ENCODE measurements around the gene SOX15.
"Not testable (repeated sequence)": the region's sequence is repeated elsewhere in the genome, so short reads cannot be mapped to it uniquely, and the experiment has no call there.

Gene SOX15

DNA sequence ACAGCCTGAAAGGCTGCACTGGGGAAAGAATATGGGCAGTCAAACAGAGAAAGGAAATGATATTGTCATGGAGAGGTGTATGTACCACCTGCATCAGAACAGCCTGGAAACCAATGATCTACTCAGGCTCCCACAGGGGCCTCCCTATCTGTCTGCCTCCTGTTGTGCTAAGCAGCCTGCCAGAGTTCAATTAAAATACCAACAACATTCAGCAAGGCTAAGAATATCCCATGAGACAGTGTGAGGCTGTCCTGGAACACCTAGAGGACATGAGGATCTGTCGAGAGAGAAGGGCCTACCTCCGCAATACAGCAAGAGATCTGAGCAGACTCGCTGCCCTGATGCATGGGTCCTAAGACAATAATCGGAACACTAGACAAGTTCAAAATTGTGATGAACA is 16.4 kb upstream of the SOX15 start:
- no peak for DNase-seq

DNA sequence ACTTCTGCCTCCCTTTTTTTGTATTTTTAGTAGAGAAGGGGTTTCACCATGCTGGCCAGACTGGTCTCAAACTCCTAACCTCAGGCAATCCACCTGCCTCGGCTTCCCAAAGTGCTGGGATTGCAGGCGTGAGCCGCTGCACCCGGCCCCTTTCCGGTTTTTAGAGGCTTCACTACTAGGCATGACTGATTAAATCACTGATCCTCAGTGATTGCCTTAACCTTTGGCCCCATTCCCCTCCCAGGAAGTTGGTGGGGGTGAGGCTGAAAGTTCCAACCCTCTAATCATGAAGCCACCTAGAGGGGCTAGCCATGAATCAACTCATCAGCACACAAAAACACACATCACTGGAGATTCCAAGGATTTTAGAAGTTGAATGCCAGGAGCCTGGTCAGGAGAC is 7.7 kb upstream of the SOX15 start:
- DNase-seq: not testable (repeated sequence)

- DNase-seq: no peak
Measured at GRCh38 chr17:7593296-7593695, 3.4 kb upstream of the SOX15 start.

DNA sequence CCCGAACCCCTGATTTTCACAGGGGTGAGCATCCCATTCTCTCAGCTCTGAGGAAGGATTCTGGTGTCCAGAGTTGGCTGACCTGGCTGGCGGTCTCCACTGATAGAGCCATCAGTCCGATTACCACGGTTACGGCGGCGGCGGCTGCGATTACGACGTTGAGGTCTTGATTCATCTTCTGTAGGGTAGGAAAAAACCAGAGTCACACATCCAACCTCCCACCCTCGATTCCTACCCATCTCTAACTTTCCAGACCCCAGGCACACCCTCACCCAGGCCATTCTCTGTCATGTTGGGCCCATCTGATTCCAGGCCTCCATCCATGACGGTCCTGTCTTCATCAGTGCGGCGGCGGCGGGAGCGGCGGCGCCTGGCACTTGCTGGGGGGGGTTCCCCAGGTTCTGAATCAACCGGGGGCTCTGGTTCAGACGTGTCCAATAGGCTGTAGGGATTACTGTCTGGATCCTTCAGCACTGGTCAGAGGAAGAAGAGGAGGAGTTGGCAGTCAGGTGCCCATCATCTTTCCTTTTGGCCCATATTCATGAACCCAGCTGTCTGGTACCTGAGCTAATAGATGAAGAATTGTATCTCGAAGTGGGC is 2.6 kb upstream of the SOX15 start:
- no peak for DNase-seq

GRCh38 chr17:7591596-7591995 is 1.7 kb upstream of the SOX15 start:
- DNase-seq: no peak

GRCh38 chr17:7590743-7591142 is 849 bp upstream of the SOX15 start:
- DNase-seq: no peak

- peak; percentile 93 for DNase-seq
Measured at GRCh38 chr17:7589204-7589868, 558 bp downstream of the SOX15 start.

- DNase-seq: peak; percentile 22
Measured at GRCh38 chr17:7588553-7589203, 1.2 kb downstream of the SOX15 start.

DNA sequence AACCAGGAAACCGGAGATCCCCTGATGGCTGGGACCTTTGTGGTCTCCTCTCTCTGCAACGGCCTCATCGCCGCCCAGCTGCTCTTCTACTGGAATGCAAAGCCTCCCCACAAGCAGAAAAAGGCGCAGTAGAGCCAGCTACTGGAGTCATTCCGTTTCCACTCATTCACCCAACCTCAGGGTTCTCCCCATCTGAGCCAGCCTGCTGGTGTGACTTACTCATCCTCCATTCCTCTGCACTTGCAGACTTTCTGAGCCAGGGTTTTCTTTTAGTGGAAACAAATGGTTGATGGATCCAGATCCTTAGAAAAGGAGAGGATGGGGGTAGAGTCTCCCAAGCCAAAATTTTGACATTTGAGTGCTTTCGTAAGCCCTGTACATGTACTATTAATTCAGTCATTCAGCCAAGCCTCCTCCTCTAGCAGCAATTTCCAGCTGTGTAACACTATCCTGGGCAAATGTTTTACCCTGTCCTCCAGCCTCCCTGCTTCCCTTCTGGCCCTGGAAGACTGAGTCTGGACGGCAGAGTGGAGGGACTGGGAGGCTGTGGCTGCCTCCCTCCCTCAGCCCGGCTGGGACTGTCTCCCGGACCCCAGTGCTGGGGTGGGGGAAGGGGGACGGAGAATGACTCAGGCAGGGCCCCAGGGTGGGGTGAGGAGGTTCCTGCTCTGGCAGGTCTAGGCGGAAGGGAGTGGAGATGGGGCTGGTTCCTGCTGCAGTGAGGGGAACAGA is 2.3 kb downstream of the SOX15 start:
- DNase-seq: no peak

DNA sequence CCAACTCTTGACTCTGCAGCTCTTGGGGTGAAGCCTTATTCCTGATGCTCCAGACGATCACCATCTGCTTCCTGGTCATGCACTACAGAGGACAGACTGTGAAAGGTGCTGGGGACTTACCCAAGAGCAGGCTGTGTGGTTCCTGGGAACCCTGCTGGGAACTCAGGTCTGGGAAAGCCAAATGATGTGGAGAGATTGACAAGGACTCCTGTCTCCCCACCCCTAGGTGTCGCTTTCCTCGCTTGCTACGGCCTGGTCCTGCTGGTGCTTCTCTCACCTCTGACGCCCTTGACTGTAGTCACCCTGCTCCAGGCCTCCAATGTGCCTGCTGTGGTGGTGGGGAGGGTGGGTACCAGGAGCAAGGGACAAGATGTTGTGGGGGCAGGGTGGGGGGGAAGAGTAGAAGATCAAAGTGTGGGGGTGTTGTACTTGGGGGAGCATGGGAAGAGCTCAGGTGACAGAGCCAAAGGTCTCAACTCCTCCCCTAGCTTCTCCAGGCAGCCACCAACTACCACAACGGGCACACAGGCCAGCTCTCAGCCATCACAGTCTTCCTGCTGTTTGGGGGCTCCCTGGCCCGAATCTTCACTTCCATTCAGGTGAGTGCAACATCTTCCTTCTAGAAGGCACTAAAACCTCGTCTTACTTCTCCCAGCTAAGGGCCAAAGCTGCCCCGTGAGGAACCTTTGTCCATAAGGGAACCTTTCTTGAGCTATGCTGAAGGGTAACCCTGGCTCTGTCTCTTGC is 3.0 kb downstream of the SOX15 start:
- DNase-seq: no peak

DNA sequence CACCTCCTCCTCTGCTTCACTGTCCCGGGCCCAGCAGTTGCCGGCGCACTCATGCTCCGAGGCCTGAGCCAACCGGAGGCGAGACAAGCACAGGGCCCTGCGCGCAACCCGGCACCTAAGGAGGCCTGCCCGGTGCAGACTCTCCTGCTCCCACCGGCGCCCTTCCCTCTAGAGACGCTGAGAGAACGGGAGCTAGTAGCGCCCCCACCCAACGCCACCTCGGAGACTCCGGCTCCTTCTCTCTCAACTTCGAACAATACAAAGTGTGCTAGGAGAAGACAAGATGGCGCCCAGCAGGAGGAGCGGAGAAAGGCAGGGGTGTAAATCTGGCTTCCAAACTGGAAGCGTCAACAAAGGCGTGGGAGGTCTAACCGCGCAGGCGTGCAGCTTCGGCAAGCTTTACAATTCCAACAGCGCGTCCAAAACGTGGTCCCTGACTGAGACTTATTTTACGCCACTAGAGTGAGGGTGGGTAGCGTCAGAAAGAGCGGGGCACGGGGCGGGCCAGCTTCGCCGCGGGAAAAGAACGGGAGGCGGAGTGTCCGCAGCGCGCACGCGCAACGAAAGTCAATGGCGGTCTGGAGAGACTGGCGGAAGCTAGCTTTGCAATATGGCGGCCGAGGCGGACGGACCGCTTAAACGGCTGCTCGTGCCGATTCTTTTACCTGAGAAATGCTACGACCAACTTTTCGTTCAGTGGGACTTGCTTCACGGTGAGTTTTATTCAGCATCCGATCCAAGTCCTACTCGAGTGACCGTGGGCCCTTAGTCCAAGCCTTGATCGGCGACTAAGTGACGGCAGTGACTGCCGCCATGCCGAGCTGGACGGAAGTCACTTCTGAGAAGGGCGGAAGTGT is 6.4 kb downstream of the SOX15 start, which contains the start of gene MPDU1:
Gene MPDU1 (plus strand): TSS at position 600 of the 857 bp plus-strand sequence. CDS start 11 bp downstream, at position 611.
- DNase-seq: peak; percentile 98

DNA sequence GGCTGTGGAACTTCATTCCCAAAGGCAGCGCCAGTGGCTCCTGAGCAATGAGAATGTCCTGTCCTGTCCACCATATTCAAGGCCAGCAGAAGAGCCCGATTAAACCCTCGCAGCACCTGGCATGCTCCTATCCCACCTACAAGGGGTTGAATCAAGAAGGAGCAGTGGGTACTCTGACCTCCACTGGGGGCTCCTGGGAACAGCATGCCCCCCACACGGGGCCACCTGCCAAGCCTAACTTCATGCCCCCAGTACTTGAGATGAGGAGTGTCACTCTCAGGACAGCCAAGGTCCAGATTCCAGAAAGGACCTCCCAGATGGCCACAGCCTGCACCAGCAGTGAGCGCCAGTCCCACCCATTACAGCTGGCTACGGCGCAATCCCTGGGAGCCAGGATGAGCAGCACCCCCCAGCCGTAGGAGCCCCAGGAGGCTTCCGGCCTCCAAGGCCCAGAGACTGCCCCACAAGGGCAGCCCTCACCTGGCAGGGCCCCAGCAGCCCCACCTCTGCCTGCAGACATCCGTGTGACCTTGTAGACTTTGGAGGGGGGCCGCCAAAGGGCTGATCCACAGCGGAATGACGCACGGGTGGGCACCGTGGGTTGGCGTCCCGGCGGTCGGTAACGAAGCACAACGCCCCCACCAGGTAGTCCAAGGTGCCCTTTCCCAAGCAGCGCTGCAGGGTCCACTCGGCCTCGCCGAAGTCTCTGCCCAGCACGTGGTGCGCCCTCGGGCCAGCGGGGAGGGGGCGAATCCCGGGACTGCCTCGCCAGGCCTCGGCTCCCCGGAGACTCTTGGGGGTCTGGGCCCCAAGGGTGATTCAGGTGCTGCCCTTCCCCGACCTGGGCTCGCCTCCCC is 7.3 kb downstream of the SOX15 start:
- DNase-seq: peak; percentile 11

DNA sequence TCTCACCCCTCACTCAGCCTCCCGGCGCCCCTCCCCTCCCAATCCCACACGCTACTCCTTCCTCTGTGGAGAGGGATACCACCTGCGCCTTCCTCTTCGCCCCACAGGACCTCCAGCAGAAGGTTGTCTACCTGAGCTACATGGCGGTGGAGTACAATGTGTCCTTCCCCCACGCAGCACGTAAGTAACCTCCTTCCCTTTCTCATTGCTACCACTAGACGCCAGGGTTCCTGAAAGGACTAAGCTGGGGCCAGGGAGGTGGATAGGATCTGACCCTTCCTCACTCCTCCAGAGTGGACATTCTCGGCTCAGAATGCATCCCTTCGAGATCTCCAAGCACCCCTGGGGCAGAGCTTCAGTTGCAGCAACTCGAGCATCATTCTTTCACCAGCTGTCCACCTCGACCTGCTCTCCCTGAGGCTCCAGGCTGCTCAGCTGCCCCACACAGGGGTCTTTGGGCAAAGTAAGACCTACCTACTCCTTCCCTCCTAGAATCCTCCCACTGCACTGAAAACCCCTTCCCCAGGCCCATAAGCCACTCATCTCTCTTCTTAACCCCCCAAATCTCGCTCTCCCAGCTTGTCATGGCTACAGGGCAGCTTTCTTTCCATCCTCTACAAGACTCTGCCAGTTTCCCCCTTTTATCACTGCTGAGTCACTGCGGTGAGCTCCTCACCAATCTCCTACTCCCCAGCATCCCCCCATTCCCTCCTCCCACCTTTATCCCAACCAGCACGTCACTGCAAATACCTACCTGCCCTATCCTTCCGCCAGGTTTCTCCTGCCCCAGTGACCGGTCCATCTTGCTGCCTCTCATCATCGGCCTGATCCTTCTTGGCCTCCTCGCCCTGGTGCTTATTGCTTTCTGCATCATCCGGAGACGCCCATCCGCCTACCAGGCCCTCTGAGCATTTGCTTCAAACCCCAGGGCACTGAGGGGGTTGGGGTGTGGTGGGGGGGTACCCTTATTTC is 9.0 kb downstream of the SOX15 start:
- DNase-seq: no peak

GRCh38 chr17:7579834-7580603 is 9.9 kb downstream of the SOX15 start:
- DNase-seq: no peak

DNA sequence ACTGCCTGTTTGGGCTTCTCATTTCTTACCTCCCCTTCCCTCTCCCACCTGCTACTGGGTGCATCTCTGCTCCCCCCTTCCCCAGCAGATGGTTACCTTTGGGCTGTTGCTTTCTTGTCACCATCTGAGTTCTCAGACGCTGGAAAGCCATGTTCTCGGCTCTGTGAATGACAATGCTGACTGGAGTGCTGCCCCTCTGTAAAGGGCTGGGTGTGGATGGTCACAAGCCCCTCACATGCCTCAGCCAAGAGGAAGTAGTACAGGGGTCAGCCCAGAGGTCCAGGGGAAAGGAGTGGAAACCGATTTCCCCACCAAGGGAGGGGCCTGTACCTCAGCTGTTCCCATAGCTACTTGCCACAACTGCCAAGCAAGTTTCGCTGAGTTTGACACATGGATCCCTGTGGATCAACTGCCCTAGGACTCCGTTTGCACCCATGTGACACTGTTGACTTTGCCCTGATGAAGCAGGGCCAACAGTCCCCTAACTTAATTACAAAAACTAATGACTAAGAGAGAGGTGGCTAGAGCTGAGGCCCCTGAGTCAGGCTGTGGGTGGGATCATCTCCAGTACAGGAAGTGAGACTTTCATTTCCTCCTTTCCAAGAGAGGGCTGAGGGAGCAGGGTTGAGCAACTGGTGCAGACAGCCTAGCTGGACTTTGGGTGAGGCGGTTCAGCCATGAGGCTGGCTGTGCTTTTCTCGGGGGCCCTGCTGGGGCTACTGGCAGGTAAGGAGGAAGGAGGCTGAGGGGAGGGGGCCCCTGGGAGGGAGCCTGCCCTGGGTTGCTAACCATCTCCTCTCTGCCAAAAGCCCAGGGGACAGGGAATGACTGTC is 10.7 kb downstream of the SOX15 start, which contains the start of gene CD68:
Gene CD68 (plus strand): TSS at position 638 of the 833 bp plus-strand sequence. CDS start 40 bp downstream, at position 678.
- peak; percentile 13 for DNase-seq

DNA sequence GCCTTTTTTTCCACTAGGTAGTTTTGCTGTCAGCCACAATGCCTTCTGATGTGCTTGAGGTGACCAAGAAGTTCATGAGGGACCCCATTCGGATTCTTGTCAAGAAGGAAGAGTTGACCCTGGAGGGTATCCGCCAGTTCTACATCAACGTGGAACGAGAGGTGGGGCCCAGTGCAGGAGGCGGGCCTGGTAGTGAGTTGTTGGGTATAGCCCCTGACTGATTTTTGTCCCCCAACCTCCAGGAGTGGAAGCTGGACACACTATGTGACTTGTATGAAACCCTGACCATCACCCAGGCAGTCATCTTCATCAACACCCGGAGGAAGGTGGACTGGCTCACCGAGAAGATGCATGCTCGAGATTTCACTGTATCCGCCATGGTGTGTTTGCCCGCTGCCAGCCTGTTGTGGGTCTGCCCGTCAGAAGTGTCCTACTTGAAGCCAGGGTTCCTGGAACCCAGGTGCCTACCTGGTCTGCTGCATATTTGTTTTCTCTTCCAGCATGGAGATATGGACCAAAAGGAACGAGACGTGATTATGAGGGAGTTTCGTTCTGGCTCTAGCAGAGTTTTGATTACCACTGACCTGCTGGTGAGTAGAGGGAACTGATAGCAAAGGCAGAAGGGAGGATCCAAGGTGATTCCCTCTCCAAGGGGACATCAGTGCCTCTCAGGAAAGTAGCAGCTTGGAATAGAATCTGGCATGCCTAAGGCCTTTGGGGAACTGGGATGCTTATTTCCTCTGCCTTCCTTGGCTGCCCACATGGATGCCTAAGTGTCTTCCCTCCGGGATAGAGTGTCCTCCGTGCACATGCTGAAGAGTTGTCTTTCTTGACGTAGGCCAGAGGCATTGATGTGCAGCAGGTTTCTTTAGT is 12.3 kb downstream of the SOX15 start:
- DNase-seq: no peak

Measured in NCI-H1105 (cell line).